GM19463 (cell line): ENCODE measurements around the gene DIAPH2.
"Not testable (repeated sequence)": the region's sequence is repeated elsewhere in the genome, so short reads cannot be mapped to it uniquely, and the experiment has no call there.

ENCODE experiments used
- ATAC-seq: cut with Tn5 transposase; IDR thresholded peaks from one replicate; pipeline ENCODE4 v1.9.1; 2021; ENCODE audit warnings: mild to moderate bottlenecking, moderate library complexity; ENCODE audit not compliant: unreplicated experiment

The DIAPH2 gene

DNA sequence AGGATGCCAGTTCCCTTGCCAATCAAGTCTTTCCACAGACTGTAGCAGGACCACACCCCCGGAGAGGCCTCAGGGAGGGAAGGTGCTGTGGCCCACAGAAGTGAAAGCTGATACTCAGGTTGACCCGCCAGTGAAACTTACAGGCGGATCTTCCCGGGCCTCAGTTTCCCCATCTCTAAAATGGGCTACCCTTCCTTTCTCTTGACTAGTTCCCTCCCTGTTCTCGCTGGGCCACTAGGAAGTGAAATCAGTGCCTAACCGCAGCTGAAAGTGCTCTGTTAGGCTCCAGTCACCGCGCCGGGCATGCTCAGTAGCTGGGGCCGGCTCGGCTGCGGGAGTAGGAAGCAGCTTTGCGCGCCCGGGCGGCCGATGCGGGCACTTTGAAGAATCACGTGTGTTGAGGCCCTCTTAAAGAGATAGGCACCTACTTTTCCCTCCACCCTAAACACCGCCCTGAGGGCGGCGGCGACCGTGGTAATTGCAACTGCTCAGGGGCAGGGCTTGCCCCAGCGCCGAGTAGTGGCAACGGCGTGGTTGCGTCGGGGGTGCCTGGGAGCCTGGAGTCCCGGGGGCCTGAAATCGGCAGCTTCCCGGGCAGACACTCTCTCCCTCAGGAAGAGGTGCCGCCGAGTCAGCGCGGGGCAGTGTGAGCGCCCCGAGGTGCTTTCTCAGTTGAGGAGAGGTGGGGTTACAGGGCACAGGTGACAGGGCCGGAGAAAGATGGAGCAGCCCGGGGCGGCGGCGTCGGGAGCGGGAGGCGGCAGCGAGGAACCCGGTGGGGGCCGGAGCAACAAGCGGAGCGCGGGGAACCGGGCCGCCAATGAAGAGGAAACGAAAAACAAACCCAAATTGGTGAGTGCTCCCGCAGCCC is at the start of gene DIAPH2:
Gene DIAPH2 (plus strand): TSS at position 504 of the 871 bp plus-strand sequence.
- peak; percentile 71 for ATAC-seq

DNA sequence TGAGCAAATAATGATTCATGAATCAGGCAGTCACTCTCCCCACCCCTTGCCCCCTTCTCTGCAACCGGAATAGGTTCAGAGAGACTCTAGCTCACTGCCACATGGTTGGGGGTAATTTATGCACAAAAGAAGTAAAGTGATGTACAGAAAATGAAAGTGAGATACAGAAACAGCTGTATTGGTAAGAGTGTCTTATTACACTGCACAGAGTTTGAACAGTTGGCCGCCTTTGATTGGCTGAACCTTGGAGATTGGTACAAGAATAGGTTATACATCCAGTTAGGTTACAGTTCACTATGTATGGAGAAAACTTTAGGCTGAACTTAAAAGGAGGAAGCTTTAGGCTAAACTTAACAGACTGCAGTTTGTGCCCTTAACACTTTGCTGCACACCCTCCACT is 34.6 kb upstream of the DIAPH2 start:
- ATAC-seq: no peak

DNA sequence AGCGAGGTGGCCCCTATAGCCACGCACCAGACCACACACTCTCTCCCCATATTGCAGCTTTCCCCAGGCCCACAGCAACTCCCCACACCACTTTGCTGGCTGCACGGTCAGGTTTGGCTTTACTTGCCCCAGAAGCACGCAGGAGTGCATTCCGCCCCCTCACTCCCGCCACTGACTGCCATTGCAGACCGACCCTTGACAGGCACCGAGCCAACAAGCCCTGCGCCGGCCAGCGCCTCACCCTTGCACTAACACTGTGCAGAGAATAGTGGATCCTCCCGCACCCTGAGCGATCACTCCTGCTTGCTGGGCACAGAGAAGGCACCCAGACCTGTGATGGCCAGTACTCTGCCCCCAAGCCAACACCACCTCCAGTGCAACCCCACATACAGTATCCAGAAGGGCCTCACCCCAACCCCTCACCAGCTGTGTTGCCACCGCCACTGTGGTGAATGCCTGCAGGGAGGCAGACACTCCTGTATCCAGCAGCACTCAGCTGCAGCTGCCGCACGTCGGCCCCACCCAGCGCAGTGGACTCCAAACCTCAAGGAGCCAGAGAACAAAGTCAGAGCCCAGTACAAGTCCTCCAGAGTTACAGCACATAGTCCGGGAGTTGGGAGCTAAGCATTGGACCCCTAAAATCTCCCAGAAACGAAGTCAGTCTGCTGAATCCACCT is 28.6 kb upstream of the DIAPH2 start:
- no peak for ATAC-seq

DNA sequence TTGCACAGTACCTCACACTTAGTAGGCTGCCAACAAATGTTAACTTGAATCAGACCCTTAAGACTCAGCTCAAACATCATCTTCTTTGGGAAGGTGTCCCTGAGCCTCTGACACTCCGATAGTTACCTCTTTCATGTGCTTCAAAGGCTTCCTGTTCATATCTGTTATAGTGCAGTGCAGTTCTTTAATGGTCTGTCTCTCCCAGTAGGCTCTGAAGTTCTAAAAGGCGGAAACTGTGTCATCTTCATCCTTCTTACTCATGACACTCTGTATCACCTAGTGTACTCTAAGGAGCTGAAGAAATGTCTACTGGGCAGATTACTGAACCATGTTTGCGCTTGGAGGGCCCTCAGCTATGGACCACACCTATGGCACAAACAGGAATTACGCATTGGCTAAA is 2.1 kb upstream of the DIAPH2 start:
- ATAC-seq: no peak

DNA sequence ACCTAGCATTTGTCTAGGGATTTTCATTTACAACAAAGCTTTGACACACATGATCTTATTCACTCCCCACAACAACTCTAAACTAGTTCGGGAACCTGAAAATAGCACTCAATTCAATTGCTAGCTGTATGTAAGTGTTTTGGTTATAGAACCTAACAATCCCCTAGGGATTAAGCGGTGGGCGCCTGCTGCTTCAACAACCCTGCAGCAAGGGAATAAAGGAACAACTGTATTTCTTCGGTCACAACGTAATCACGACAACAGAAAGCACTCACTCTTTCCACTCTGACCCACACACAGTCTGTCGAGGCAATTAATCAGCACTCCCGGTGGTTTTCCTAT is 674 bp upstream of the DIAPH2 start:
- peak; percentile 9 for ATAC-seq

DNA sequence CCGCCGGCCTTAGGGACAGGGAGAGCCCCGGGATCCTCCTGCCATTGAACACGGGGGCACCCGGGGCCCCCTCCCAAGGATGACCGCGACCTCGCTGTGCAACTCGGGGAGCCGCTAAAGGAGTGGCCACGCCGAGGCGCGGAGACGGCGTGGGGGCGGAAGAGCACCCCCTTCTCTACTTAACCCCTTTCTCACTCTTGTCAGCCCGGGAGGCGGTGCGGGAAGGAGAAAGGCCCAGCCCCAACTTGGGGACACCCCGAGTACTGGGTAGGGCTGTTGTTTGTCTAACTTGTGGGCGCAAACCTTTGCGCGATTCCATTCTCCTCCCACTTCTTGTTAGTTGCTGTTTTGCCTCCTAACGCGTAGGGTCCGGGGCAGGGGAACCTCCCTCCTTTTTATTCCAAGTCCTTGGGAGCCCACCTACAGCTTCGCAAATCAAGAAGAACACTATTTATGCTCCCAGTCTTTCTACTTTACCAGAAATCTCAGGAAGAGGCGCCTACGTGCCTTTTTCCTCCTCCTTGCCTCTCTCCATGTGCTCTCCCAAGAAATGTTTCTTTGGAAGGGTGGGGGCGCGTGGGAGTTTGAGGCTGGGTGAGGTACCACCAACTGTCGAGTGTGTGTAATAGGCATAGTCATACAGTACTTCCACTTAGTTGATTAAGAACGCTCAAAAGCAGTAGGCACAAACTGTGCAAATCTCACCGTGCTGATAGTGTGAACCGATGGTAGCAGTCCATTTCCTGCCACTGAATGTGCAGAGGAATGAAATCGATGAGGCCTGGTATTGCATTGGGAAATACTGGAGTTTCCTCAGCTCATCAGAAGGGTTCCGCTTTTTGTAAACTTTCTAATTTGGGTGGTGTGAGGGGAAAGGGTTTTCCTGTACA is 813 bp downstream of the DIAPH2 start:
- ATAC-seq: peak; percentile 25

DNA sequence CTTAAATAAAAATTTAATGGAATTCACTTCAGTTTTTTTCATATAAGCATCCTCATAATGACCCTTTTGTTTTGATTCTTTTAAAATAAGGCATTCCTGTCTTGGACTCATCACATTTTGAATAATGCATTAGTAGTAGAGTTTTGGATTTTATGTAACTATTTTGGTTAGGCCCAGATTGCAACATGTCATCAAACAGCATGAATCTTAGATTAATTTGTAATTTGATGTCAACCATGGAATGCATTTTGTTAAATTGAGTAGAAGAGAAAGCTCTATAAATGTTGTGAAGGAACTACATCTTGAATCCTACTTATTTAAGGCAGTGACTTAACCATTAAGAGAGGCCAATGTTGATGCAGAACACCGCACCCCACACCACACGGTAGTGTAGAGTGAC is 3.1 kb downstream of the DIAPH2 start:
- no peak for ATAC-seq

DNA sequence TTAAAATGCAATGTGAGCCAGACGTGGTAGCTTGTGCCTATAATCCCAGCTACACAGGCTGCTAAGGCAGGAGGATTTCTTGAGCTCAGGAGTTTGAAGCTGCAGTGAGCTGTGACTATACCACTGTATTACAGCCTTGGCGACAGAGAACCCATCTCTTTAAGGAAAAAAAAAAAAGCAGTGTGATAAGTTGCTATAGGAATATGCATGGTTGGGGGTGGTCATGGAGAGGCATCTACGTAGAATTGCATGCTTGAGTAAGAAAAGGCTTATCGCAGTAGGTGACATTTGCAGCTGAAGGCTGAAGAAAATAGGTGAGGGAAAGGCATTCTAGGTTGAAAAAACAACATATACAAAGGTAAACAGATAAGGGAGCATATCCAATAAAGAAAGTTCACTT is 4.1 kb downstream of the DIAPH2 start:
- ATAC-seq: no peak

DNA sequence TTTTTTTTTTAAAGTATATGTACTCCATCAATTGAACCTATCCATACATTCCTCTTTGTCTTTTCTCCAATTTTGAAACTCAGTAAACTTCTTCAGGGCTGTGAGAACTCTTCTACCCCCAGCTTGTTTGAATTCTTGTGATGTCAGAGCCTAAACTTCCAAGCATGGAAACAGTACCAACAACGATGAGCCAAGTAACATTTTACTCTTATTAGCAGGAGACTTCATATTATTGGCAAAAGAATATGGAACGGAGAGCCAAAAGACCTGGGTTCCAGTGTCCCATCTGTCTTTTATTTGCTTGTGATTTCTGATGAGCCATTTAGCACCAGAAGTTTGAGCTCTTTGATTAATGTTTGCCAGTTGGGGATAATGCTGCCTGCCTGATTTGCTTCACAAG is 5.3 kb downstream of the DIAPH2 start:
- no peak for ATAC-seq

DNA sequence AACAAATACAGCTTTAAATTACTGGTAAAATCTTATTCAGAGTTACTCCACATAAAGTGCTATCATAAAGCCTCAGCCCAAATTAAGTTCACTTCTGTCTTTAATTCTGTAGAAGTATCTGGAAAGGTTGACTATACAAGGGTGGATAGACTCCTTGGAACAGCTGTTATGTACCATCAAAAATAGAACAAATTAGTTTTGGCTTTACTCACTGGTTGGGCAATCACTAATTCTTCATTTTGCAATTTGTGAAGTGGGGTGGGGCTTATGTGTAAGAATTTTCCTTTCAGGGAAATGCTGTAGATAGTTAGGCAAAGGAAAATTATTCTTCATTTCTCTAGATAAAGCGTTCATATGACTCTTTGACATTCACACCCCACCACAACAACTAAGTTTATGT is 7.8 kb downstream of the DIAPH2 start:
- no peak for ATAC-seq

DNA sequence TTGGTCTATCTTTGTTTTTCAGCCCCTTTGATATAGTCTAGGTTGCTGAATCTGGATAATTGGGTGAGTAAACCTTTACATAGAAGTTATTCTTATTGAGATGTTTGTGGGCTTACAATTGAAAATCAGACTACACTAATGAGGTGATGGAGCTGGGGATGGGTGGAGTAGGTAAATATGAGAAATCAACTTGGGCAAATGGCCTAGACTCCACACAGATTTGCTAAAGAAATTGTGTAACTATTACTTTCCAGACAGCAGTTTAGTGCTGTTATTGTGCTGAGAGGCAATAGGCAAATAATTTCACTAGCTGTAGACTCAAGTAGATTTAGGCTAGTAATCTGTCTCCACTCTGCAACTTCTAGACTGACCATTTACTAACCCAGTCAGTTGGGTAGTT is 8.2 kb downstream of the DIAPH2 start:
- no peak for ATAC-seq

DNA sequence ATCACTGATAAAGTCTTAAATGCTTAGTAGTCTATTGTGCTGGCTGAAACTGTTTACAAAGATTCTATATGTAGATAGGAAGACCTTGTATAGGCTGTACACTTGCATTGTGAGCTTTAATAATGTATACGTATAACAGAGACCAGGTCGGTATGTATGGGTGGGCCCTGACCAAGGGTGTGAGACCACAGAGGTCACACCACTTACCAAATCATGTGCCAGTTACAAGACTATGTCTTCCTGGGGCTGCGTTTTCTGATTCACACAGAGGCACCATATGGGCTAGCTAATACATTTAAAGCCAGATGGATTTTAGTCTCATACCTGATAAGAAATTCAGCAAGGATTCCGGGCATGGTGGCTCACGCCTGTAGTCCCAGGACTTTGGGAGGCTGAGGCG is 8.8 kb downstream of the DIAPH2 start:
- no peak for ATAC-seq

DNA sequence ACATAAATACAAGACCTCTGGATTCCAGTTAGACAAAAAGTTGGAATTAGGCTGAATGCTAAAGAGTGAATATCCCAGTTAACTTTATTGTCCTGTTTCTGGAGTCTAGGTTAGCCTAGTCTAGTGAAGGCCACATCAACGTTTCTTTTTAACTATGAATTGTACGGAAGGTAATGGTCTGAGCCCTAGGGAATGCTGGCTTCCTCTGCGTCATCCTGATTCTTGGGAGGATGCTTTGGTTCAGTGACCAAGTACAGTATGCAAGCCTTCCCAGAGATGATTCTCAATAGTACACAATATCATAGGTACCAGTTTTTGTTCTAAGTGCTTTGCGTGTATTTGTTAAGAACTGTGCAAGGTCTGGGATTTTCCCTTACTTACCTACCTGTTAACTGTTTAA is 11.8 kb downstream of the DIAPH2 start:
- no peak for ATAC-seq

DNA sequence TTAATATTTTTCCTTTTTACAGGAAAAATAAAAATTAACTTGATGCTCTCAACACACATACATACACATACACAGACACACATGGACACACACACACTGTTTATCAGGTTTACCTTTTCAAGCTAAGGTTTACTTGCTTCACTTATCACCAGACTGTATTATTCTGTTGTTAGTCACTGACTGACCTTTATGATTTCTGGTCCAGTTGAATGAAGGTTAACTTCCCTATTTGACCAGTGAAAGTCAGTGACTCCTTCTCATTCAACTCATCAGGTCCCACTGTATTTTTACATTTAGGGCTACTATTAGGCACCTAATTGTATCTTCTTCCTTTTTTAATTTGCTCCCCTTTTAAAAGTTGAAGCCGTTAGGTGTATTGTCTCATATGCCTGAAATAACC is 16.0 kb downstream of the DIAPH2 start:
- ATAC-seq: no peak

DNA sequence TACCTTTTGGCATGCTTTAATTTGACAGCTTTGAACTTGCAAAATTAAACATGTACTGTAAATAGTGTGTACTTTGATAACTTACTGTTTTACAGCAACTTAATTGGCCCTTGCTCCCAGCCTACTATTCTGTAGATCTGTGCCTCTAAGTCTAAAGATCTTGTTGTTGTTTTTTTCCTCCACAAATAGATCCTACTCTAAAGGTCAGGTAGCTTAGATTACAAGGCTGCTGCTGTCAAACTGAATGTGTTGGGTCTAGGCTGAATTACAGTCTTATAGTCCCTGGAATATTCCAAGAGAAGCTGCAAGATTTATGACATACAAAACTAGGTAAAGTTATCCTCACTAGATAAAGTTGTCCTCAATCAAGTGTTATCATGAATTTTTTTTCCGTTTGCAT is 18.7 kb downstream of the DIAPH2 start:
- ATAC-seq: no peak

DNA sequence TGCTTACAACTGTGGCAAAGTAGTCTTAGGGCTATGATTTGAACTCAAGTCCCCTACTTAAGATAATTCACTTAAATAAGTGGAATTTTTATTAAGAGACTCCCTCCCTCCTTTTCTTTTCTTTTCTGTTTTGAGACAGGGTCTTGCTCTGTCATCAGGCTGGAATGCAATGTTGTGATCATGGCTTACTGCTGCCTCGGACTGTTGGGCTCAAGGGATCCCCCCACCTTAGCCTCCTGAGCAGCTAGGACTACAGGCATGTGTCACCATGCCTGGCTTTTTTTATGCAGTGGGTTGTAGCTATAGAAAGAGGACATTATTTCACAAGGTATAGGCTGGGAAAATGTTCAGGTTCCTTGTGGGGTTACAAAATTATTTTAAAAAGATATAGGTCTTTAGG is 19.2 kb downstream of the DIAPH2 start:
- ATAC-seq: no peak

DNA sequence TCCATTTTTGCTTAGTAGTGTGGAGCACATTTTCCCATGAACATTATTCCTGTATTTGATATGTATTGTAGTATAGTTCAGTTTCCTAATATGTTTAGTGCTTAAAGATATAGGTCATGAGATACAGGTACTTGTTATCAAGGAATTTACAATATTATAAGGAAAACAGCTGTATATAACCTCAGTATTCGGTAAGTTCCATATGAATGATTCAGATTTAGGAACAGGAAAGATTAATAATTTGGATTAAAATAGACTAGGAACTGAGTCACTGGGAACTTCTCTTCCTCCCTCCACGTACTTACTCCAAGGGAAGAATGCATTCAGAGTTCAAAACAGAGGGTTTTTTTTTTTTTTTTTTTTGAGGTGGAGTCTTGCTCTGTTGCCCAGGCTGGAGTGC is 20.0 kb downstream of the DIAPH2 start:
- ATAC-seq: no peak

DNA sequence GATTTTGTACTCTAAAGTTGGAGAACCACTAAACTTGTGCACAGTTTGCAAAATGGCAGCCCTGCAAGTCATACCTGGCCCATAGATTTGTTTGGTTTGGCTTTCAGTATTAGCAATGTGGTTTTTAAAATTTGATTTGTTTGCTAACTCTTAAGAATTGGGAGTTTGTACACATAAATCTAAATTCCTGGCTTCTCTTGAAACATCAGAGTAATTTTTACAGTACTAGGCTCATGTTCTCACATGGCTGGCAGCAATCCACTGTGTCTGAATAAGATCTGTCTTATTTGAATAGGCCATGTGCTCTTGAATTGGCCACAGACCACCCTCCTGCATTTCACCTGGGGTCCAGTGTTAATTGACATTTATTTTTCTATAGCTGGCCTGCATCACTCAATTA is 21.3 kb downstream of the DIAPH2 start:
- no peak for ATAC-seq

DNA sequence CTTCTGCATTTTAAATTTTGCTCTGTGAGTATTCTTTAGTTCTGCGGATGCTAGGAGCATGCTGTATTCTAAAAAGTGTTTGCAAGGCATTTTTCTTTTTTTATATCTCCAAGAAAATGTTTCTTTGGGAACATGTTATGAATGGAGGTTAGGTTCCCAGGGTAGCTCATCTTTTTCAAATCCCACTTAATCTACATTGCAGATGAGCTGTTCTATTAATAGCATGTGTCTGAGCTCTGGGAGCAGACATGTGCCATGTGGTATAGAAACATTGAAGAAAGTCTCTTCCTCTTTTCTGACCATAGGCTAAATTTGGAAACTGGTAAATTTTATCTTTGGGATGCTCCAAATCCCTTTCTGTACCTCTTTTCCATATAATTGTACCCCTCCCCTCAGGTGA is 23.2 kb downstream of the DIAPH2 start:
- ATAC-seq: no peak

DNA sequence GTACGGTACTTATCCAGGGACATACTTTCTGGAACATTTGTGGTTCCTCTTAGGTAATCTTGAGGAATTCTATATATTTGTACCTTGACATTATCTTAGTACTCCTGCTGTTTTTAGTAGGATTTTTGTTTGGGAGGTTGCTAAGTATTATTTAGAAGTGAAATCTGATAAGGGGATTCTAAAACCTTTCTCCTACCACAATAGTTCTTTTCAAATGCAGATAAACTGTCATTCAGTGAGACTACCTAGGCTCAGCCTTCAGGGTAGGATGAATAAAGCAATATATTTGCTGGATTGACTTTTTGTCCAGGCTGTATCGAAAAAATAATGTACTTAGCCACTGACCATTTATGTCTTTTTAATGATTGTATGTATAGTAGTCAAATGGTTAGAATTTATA is 25.4 kb downstream of the DIAPH2 start:
- no peak for ATAC-seq

DNA sequence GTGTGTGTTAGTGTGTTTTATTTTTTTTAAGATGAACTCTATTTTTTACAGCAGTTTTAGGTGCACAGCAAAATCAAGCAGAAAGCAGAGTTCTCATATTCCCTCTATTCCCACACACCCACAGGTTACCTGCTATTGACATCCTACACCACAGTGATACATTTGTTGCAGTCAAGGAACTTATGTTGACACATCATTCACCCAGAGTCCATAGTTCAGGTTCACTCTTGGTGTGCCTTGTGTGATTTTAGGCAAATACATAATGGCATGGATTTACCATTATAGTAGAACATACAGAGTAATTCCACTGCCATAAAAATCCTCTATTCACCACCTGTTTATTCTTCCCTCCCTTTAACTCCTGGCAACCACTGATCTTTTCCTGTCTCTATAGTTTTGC is 28.7 kb downstream of the DIAPH2 start:
- no peak for ATAC-seq

DNA sequence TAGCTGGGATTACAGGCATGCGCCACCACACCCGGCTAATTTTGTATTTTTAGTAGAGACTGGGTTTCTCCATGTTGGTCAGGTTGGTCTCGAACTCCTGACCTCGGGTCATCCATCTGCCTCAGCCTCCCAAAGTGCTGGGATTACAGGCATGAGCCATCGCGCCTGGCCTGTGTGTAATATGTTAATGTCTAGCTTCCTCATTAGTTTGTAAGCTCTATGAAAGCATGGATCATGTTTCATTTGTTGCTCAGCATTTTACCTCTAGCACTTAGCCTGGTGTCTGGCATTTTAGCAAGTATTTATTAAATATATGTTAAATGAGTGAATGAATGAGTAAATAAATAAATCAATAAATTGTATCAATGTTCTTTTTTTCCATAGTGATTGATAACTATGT is 29.8 kb downstream of the DIAPH2 start:
- ATAC-seq: not testable (repeated sequence)
